Lower leg skin (tissue), 3 donors: ENCODE measurements around the gene BLOC1S3.

Experiments
- POLR2A ChIP-seq, 2 donors: fragments of 450-650 bp; IDR thresholded peaks; one replicate each; pipeline ENCODE4 v1.6.1; 2016 to 2017; ENCODE audit warnings: antibody characterized with exemption in 2 of 2, mild to moderate bottlenecking in 1 of 2, moderate library complexity in 1 of 2
- TF ChIP-seq, protein P1 (sequence below), 3 donors: fragments of 450-650 bp; IDR thresholded peaks; one replicate each; pipeline ENCODE4 v1.5.1; 2016; ENCODE audit warnings: antibody characterized with exemption in 3 of 3, mild to moderate bottlenecking in 3 of 3, moderate library complexity in 2 of 3

DNA sequence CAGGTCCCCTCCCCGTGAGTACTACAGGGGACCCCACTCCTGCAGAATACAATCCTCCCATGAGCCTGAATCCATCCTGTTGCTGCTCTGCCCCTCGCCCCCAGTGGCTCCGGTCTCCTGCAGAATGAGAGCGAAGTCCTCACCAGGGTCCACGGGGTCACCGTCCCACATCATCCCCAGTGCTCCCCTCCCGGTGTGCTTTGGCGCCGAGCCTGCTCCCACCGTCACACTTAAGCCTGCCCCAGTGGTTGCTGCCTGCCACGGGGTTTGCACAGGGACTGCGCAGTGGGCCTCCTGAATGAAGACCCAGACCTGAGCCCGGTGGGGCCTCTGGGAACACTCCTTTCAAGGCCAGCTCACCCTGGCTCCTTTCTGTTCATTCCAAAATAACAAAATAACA lies 48.3 kb upstream of the BLOC1S3 start:
- TF ChIP-seq, protein P1, sequence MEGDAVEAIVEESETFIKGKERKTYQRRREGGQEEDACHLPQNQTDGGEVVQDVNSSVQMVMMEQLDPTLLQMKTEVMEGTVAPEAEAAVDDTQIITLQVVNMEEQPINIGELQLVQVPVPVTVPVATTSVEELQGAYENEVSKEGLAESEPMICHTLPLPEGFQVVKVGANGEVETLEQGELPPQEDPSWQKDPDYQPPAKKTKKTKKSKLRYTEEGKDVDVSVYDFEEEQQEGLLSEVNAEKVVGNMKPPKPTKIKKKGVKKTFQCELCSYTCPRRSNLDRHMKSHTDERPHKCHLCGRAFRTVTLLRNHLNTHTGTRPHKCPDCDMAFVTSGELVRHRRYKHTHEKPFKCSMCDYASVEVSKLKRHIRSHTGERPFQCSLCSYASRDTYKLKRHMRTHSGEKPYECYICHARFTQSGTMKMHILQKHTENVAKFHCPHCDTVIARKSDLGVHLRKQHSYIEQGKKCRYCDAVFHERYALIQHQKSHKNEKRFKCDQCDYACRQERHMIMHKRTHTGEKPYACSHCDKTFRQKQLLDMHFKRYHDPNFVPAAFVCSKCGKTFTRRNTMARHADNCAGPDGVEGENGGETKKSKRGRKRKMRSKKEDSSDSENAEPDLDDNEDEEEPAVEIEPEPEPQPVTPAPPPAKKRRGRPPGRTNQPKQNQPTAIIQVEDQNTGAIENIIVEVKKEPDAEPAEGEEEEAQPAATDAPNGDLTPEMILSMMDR (IDR thresholded peaks at IDR 0.05): no peak
- no peak for TF ChIP-seq POLR2A (IDR thresholded peaks at IDR 0.05)
